OCI-LY1 (cell line): ENCODE results near the gene KRTAP10-9.

Experiments used
- H2AFZ ChIP-seq: fragments of 200-600 bp; sonication (generic), shearing (Covaris generic); 2 replicates; pipeline ENCODE4 v1.6.0; 2014; ENCODE audit warnings: antibody characterized with exemption, mild to moderate bottlenecking, low read length
- H3F3A ChIP-seq: fragments of 200-600 bp; sonication (generic), shearing (Covaris generic); 2 replicates; pipeline ENCODE4 v1.6.0; 2014; ENCODE audit warnings: mild to moderate bottlenecking, antibody characterized with exemption, low read length, moderate library complexity; ENCODE audit not compliant: insufficient read depth
- H3K27ac ChIP-seq: fragments of 200-600 bp; sonication (generic); 2 replicates; pipeline ENCODE4 v1.5.1; 2014; ENCODE audit warnings: low read length, mixed run types, mild to moderate bottlenecking, low read depth; ENCODE audit not compliant: poor library complexity, severe bottlenecking
- H3K27me3 ChIP-seq: fragments of 200-600 bp; sonication (generic); 2 replicates; pipeline ENCODE4 v1.6.0; 2014; ENCODE audit warnings: antibody characterized with exemption, mild to moderate bottlenecking, low read length, moderate library complexity; ENCODE audit not compliant: insufficient read depth
- H3K36me3 ChIP-seq: fragments of 200-600 bp; sonication (generic); 2 replicates; pipeline ENCODE4 v1.6.1; 2014; ENCODE audit warnings: mild to moderate bottlenecking, antibody characterized with exemption, low read length, moderate library complexity, mixed read lengths; ENCODE audit not compliant: insufficient read depth
- H3K4me1 ChIP-seq: fragments of 200-600 bp; sonication (generic); 2 replicates; pipeline ENCODE4 v1.5.1; 2014; ENCODE audit warnings: mild to moderate bottlenecking, low read length, moderate library complexity; ENCODE audit not compliant: insufficient read depth, severe bottlenecking
- H3K4me2 ChIP-seq: fragments of 200-600 bp; sonication (generic), shearing (Covaris generic); 2 replicates; pipeline ENCODE4 v1.6.1; 2014; ENCODE audit warnings: low read length
- H3K4me3 ChIP-seq: fragments of 200-600 bp; sonication (generic); 2 replicates; pipeline ENCODE4 v1.5.1; 2014; ENCODE audit warnings: low read length, low read depth, mild to moderate bottlenecking, mixed read lengths; ENCODE audit not compliant: poor library complexity, severe bottlenecking
- H3K79me2 ChIP-seq: fragments of 200-600 bp; shearing (Covaris generic); 2 replicates; pipeline ENCODE4 v1.6.1; 2016; ENCODE audit warnings: mixed run types, low read length, mixed read lengths; ENCODE audit not compliant: insufficient read depth
- H3K9ac ChIP-seq: fragments of 200-600 bp; sonication (generic), shearing (Covaris generic); 2 replicates; pipeline ENCODE4 v1.6.1; 2014; ENCODE audit warnings: mild to moderate bottlenecking, low read length, mixed read lengths
- H3K9me2 ChIP-seq: fragments of 200-600 bp; sonication (generic), shearing (Covaris generic); 2 replicates; pipeline ENCODE4 v1.6.1; 2014; ENCODE audit warnings: low read depth, mild to moderate bottlenecking, low read length, mixed read lengths
- H3K9me3 ChIP-seq: fragments of 200-600 bp; shearing (Covaris generic); 2 replicates; pipeline ENCODE4 v1.6.1; 2014; ENCODE audit warnings: low read length, mixed read lengths
- H4K20me1 ChIP-seq: fragments of 200-600 bp; sonication (generic), shearing (Covaris generic); 2 replicates; pipeline ENCODE4 v1.6.0; 2016; ENCODE audit warnings: mild to moderate bottlenecking, low read length; ENCODE audit not compliant: insufficient read depth
- EZH2 ChIP-seq: fragments of 200-600 bp; sonication (generic), shearing (Covaris generic); IDR thresholded peaks from 2 replicates; pipeline ENCODE4 v1.8.0; 2017; ENCODE audit warnings: borderline replicate concordance, mixed run types, mild to moderate bottlenecking, antibody characterized with exemption, low read length, moderate library complexity, mixed read lengths
- TF ChIP-seq, protein P1 (sequence below): fragments of 200-600 bp; sonication (generic), shearing (Covaris generic); IDR thresholded peaks from 2 replicates; pipeline ENCODE4 v1.5.1; 2017; ENCODE audit warnings: mild to moderate bottlenecking, antibody characterized with exemption, low read length, moderate library complexity, mixed read lengths

The KRTAP10-9 gene

DNA sequence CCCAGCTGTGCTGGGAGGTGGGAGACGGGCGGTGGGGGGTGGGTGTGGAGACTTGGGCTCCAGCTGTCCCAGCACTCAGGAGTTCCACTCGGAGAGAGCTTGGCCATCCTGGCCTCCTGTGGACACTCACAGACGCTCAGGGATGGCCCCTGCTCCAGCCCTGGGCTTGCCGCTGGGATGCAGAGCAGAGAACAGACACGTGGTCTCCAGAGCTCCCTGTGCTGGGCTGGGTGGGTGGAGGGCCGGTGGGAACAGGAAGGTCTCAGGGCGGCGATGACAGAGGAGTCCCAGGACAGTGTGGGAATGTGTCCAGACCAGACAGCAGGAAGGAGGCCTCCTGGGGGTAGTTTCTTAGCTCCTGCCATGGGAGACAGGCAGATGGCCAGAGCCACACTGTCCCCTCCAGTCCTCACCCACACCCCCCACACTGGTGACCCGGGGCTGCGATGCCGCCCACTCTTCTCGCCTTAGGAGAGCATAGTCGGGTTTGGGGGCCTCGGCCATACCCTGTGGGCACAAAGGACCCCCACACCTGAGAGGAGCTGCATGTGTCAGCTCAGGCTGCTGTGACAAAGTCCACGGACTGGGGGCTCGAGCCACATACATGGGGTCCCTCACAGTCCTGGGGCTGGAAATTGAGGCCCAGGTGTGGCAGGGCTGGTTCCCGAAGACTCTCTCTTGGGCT, 2.0 kb downstream of the KRTAP10-9 start:
- H3K27ac ChIP-seq, result no peak overlapping the region
- H4K20me1 ChIP-seq, result no peaks in the 10 kb centered on the region
- no peaks in the 10 kb centered on the region for H3K9me2 ChIP-seq
- H3K27me3 ChIP-seq, result no peaks in the 10 kb centered on the region
- H3K9ac ChIP-seq, result no peak overlapping the region
- peaks cover 9% of the 10 kb centered on the region for H3K9me3 ChIP-seq
- no peaks in the 10 kb centered on the region for H3F3A ChIP-seq
- no peak overlapping the region for H3K4me3 ChIP-seq
- no peaks in the 10 kb centered on the region for H3K36me3 ChIP-seq
- no peak overlapping the region for H2AFZ ChIP-seq
- TF ChIP-seq, protein P1, sequence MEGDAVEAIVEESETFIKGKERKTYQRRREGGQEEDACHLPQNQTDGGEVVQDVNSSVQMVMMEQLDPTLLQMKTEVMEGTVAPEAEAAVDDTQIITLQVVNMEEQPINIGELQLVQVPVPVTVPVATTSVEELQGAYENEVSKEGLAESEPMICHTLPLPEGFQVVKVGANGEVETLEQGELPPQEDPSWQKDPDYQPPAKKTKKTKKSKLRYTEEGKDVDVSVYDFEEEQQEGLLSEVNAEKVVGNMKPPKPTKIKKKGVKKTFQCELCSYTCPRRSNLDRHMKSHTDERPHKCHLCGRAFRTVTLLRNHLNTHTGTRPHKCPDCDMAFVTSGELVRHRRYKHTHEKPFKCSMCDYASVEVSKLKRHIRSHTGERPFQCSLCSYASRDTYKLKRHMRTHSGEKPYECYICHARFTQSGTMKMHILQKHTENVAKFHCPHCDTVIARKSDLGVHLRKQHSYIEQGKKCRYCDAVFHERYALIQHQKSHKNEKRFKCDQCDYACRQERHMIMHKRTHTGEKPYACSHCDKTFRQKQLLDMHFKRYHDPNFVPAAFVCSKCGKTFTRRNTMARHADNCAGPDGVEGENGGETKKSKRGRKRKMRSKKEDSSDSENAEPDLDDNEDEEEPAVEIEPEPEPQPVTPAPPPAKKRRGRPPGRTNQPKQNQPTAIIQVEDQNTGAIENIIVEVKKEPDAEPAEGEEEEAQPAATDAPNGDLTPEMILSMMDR, result no peak
- TF ChIP-seq EZH2, result no peak
- H3K4me2 ChIP-seq, result no peak overlapping the region
- no peaks in the 10 kb centered on the region for H3K4me1 ChIP-seq
- H3K79me2 ChIP-seq, result no peaks in the 10 kb centered on the region

DNA sequence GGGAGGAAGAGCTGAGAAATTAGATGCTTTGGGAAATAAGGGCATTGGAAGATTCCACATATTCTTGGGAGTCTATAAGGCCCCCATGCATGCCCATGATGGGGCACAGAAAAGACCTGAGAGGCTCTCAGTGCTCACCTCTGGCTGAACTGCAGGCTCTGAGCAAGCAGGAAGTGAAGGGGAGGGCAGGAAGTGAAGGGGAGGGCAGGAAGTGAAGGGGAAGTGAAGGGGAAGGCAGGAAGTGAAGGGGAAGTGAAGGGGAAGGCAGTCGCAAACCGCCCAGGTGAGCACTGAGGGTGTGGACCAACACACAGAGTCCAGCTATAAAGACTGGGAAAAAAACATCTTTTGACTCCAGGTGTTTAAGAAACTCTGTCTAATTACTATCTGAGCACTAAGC, 3.5 kb downstream of the KRTAP10-9 start:
- no peaks in the 10 kb centered on the region for H4K20me1 ChIP-seq
- no peaks in the 10 kb centered on the region for H3K9me2 ChIP-seq
- no peaks in the 10 kb centered on the region for H3F3A ChIP-seq
- H3K4me3 ChIP-seq, result no peak overlapping the region
- H3K4me1 ChIP-seq, result no peaks in the 10 kb centered on the region
- no peak overlapping the region for H3K27ac ChIP-seq
- no peaks in the 10 kb centered on the region for H3K36me3 ChIP-seq
- H3K79me2 ChIP-seq, result no peaks in the 10 kb centered on the region
- H3K9ac ChIP-seq, result no peak overlapping the region
- TF ChIP-seq EZH2, result no peak
- TF ChIP-seq, protein P1, result no peak
- no peak overlapping the region for H2AFZ ChIP-seq
- H3K27me3 ChIP-seq, result no peaks in the 10 kb centered on the region
- 0 out of 2 replicates have a peak, but pooled peaks cover 3% of the 10 kb centered on the region for H3K9me3 ChIP-seq
- no peak overlapping the region for H3K4me2 ChIP-seq

DNA sequence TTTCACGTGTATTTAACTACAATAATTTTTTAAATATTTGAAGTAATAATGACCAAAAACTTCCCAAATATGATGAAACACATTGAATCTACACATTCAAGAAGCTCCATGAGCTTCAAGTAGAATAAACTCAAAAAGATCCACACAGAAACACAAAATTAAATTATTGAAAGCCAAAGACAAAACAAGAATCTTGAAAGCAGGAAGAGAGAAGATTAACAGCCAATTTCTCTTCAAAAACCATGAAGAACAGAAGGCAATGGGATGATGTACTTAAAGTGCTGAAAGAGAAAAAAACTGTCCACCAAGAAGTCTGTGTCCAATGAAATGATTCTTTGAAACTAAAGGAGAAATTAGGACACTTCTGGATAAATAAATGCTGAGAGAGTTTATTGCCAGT, 5.2 kb downstream of the KRTAP10-9 start:
- no peak overlapping the region for H2AFZ ChIP-seq
- no peaks in the 10 kb centered on the region for H3K4me1 ChIP-seq
- H3K27ac ChIP-seq, result no peak overlapping the region
- no peak overlapping the region for H3K4me2 ChIP-seq
- no peaks in the 10 kb centered on the region for H3K9me2 ChIP-seq
- H3K36me3 ChIP-seq, result no peaks in the 10 kb centered on the region
- no peaks in the 10 kb centered on the region for H3K27me3 ChIP-seq
- no peak overlapping the region for H3K9ac ChIP-seq
- 0 out of 2 replicates have a peak, but pooled peaks cover 3% of the 10 kb centered on the region for H3K9me3 ChIP-seq
- H3K79me2 ChIP-seq, result no peaks in the 10 kb centered on the region
- H3K4me3 ChIP-seq, result no peak overlapping the region
- no peaks in the 10 kb centered on the region for H3F3A ChIP-seq
- TF ChIP-seq EZH2, result no peak
- TF ChIP-seq, protein P1, result no peak
- no peaks in the 10 kb centered on the region for H4K20me1 ChIP-seq
